Heart right ventricle (tissue), 16 donors: ENCODE results near the gene KLHDC3. TPM values are rescaled to one million over a fixed set of nuclear protein-coding genes. Genes with fewer than 3 reads are reported as not detected.
A peak's percentile ranks its signal among the peaks of the same experiment; 100 is the strongest.

Experiments
- ATAC-seq, 8 donors: fragments of 200-7000 bp; cut with Tn5 transposase; one replicate each; pipeline ENCODE4 v1.9.1; 2020; ENCODE audit warnings: mild to moderate bottlenecking in 8 of 8, moderate library complexity in 8 of 8, moderate number of reproducible peaks in 1 of 8
- DNase-seq, 2 donors: peaks; one replicate each; pipeline ENCODE4 v3.0.0-alpha.2; 2020
- H3K27ac ChIP-seq, 10 donors: fragments of 200-600 bp; sonication (generic) in 2 of 10; one replicate each; pipeline versions ENCODE4 v1.5.0 to v1.8.0; 2020 to 2022; ENCODE audit warnings: mild to moderate bottlenecking in 3 of 10
- H3K27me3 ChIP-seq, 7 donors: fragments of 200-600 bp; one replicate each; pipeline ENCODE4 v1.8.0; 2021 to 2022; ENCODE audit warnings: mild to moderate bottlenecking in 2 of 7
- H3K36me3 ChIP-seq, 9 donors: fragments of 200-600 bp; sonication (generic) in 1 of 9; one replicate each; pipeline versions ENCODE4 v1.5.0 to v1.8.0; 2020 to 2022; ENCODE audit warnings: mild to moderate bottlenecking in 2 of 9
- H3K4me1 ChIP-seq, 9 donors: fragments of 200-600 bp; sonication (generic) in 1 of 9; one replicate each; pipeline versions ENCODE4 v1.5.0 to v1.8.0; 2020 to 2022; ENCODE audit warnings: mild to moderate bottlenecking in 4 of 9
- H3K4me3 ChIP-seq, 10 donors: fragments of 200-600 bp; sonication (generic) in 2 of 10; one replicate each; pipeline versions ENCODE4 v1.5.0 to v1.8.0; 2020 to 2022; ENCODE audit warnings: mild to moderate bottlenecking in 7 of 10, moderate library complexity in 2 of 10
- H3K9me3 ChIP-seq, 11 donors: fragments of 200-600 bp in 10 of 11; sonication (generic) in 2 of 11; one replicate each; pipeline versions ENCODE4 v1.5.0 to v1.8.0; 2013 to 2022; ENCODE audit warnings: mild to moderate bottlenecking in 2 of 11, control low read depth in 1 of 11, moderate library complexity in 1 of 11
- WGBS, 2 donors: extraction: QIAGEN DNeasy Blood & Tissue Kit; methylation state at CpG; one replicate each; pipeline ENCODE4 v1.1.7; 2013; ENCODE audit warnings: inconsistent platforms in 1 of 2; 5-methylcytosine and 5-hydroxymethylcytosine counted together
- intact Hi-C, 10 donors: fragments of 100-400 bp; cut with DNase I; formaldehyde crosslinking; loops; one replicate each; pipeline versions ENCODE4 v1.11.1 to v1.14.2; 2022
- polyA plus RNA-seq, 2 donors: library from polyadenylated mRNA; stranded (reverse); fragments of 200-250 nt; gene quantifications; one replicate each; pipeline ENCODE4 v1.2.3, GENCODE V29; 2013
- total RNA-seq, 10 donors: library from RNA; stranded (reverse); fragmentation: NEBNext Ultra II Directional in 3 of 10; extraction: Animal tissue kit (Norgen Biotek cat#: 25700) in 3 of 10; gene quantifications; one replicate each; pipeline versions ENCODE4 v1.2.1 to v1.2.4, GENCODE V29; 2021 to 2023
- TF ChIP-seq, protein P1 (sequence below), 9 donors: fragments of 200-600 bp; sonication (generic) in 2 of 9; IDR thresholded peaks; one replicate each; pipeline versions ENCODE4 v1.5.0 to v1.8.0; 2021 to 2022; ENCODE audit warnings: antibody characterized with exemption in 9 of 9, mild to moderate bottlenecking in 5 of 9, moderate library complexity in 1 of 9
- donor health status: Arrhythmogenic right ventricular cardiomyopathy.
- donor health status: ischemic (EF 13 %, LVEDD 7.1; RV severe dilation, severe dysfunction).
- donor health status: healthy with polysubstance abuse.
- donor health status: DM: no; HTN: yes; CAD: no.
- donor health status: DM: no; HTN: no; CAD: no.
- donor health status: ischemic (EF 25% LVEDD 6.9; RV normal size, moderate dysfunction).
- donor health status: ischemic (EF 25% LVEDD 5.7; RV mildly dilated, moderate dysfunction).
- donor health status: healthy.
- donor health status: DM: yes; HTN: yes; CAD: no.
- donor health status: Ischemic cardiomyopathy.
- donor health status: ischemic (EF 35%, LVEDD 5.7; RV mildly dilated, moderate dysfunction).
- donor health status: nonischemic (EF 11% LVEDD 7.7; RV severe dilation, severe dysfunction).
- donor health status: DM: yes; HTN: yes; CAD: no.
- donor health status: PGD.
- donor health status: ischemic (EF 29% LVEDD 5.4; RV normal size, mild dysfunction).
- donor health status: nonischemic (EF 23%, LVEDD 6.1; RV moderate dilation, normal function).

KLHDC3 gene
- total and polyA plus RNA-seq, 12 donors = 78.2 to 165 (median 92.0) TPM

DNA sequence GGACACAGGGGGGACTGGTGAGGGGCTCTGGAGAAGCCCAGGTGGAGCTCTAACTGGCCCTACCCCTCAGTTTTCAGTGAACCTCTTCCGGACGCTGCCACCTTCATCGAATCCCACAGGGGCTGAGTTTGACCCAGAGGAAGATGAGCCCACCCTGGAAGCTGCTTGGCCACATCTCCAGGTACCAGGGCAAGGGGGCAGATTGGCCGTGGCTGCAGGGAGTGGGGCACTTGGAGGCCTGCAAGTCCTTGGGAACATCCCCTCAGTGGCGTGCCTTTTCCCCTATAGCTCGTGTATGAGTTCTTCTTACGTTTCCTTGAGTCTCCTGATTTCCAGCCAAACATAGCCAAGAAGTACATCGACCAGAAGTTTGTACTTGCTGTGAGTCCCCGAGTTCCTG lies 6.9 kb upstream of the KLHDC3 start:
- ATAC-seq = no peak
- no peak for DNase-seq
- no peak overlapping the region for H3K27ac ChIP-seq
- H3K27me3 ChIP-seq = no peaks in the 10 kb centered on the region
- peaks cover 0 to 4% (median under 1%) of the 10 kb centered on the region in 9 donors for H3K4me1 ChIP-seq
- intact Hi-C loops = loop anchor here in 5 of 10 donors (5.0 to 10.0 kb wide), 2 partner anchors 92 to 135 kb away; partner anchors contain the start of gene PTCRA (in 1 of the 5)
- peaks cover 0 to 85% (median 37%) of the 10 kb centered on the region in 9 donors for H3K36me3 ChIP-seq
- no peak overlapping the region for H3K4me3 ChIP-seq
- TF ChIP-seq, protein P1, sequence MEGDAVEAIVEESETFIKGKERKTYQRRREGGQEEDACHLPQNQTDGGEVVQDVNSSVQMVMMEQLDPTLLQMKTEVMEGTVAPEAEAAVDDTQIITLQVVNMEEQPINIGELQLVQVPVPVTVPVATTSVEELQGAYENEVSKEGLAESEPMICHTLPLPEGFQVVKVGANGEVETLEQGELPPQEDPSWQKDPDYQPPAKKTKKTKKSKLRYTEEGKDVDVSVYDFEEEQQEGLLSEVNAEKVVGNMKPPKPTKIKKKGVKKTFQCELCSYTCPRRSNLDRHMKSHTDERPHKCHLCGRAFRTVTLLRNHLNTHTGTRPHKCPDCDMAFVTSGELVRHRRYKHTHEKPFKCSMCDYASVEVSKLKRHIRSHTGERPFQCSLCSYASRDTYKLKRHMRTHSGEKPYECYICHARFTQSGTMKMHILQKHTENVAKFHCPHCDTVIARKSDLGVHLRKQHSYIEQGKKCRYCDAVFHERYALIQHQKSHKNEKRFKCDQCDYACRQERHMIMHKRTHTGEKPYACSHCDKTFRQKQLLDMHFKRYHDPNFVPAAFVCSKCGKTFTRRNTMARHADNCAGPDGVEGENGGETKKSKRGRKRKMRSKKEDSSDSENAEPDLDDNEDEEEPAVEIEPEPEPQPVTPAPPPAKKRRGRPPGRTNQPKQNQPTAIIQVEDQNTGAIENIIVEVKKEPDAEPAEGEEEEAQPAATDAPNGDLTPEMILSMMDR (IDR thresholded peaks at IDR 0.05) = no peak
- WGBS, 2 donors = 92 to 94% methylated on average over 9 of the region's 9 CpGs
- no peaks in the 10 kb centered on the region for H3K9me3 ChIP-seq

DNA sequence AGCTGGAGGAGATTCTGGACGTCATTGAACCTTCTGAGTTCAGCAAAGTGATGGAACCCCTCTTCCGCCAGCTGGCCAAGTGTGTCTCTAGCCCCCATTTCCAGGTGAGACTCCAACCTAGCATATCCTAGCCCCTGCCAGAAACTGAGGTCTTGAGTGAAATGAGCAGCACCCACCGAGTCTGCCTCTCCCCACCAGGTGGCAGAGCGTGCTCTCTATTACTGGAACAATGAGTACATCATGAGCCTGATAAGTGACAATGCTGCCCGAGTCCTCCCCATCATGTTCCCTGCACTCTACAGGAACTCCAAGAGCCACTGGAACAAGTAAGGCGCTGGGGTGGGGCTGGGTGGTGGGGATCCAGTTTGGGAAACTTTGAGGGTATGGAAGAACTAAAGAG lies 4.9 kb upstream of the KLHDC3 start:
- TF ChIP-seq, protein P1 (IDR thresholded peaks at IDR 0.05) = peak; percentile 22 to 61 (median 54)
- Histone ChIP-seq H3K27ac (no peak overlapping the region), H3K36me3 (peaks cover 0 to 79% (median 37%) of the 10 kb centered on the region in 9 donors), H3K4me3 (no peak overlapping the region), H3K9me3 (no peaks in the 10 kb centered on the region), H3K4me1 (peaks cover 2 to 18% (median 13%) of the 10 kb centered on the region in 9 donors), H3K27me3 (no peaks in the 10 kb centered on the region)
- ATAC-seq (peak in 3 of 8 donors; percentile 19 to 31 (median 22)), DNase-seq (peak; percentile 35 to 42)
- intact Hi-C loops = loop anchor here in 9 of 10 donors (1.0 to 10.0 kb wide), 4 partner anchors 94 to 134 kb away; partner anchors contain the start of gene PTCRA (in 1 of the 9)
- WGBS, 2 donors = 53 to 59% methylated on average over 6 of the region's 6 CpGs

DNA sequence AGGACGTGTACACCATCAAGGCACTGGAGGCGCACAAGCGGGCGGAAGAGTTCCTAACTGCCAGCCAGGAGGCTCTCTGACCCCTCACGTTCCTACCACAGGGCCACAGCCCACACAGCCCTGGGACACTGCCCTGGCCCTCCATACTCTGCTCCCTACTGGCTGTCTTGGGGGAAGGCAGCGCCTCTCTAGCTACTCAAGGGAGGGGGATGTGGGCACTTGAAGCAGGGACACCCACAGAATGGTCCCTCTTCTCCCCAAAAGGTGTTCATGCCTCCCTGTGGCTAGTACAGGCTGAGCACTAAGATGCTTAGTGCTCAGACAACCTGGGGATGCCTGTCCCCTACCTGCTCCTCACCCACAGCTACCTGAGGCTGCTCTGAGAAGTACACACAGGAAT lies 2.8 kb upstream of the KLHDC3 start:
- Histone ChIP-seq H3K27ac (no peak overlapping the region), H3K36me3 (peaks cover 0 to 66% (median 31%) of the 10 kb centered on the region in 9 donors), H3K4me1 (peaks cover 11 to 35% (median 31%) of the 10 kb centered on the region in 9 donors), H3K9me3 (no peaks in the 10 kb centered on the region), H3K27me3 (no peaks in the 10 kb centered on the region), H3K4me3 (no peak overlapping the region)
- intact Hi-C loops = loop anchor here in 4 of 10 donors (5.0 kb wide), 4 partner anchors 41 to 161 kb away; partner anchors contain the start of genes CUL7 (in 1 of the 4), KLC4 (in 1 of the 4), MRPL2 (in 1 of the 4) and SRF (in 1 of the 4)
- 74 to 82% methylated on average over 6 of the region's 6 CpGs for WGBS, 2 donors
- ATAC-seq (no peak), DNase-seq (no peak)
- TF ChIP-seq, protein P1 (IDR thresholded peaks at IDR 0.05) = no peak

DNA sequence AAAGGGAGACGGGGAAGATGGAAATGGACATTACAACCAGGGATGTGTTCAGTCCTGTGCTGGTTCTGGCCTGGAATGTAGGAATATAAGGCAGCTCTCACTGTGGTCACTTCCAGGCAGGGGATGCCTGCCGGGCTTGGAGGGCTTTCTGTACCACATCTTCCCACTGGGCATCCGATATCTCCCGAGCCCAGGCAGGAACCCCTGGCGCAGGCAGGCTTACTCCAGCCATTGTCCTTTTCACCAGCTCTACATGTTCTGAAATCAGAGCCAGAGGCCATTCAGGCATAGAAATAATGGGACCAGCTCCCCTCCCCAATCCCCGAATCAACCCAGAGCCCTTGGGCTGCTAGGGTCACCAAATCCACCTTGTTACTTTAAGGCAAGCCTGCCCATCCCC lies 1.7 kb upstream of the KLHDC3 start:
- Histone ChIP-seq H3K9me3 (no peaks in the 10 kb centered on the region), H3K27ac (peak overlapping the region in 4 of 10 donors; percentile 10 to 90 (median 84)), H3K27me3 (no peaks in the 10 kb centered on the region), H3K4me3 (peak overlapping the region in 1 of 10 donors; percentile 77), H3K36me3 (peaks cover 0 to 59% (median 27%) of the 10 kb centered on the region in 9 donors), H3K4me1 (peaks cover 12 to 47% (median 43%) of the 10 kb centered on the region in 9 donors)
- DNase-seq = no peak
- intact Hi-C loops = loop anchor here in 4 of 10 donors (5.0 kb wide), 4 partner anchors 40 to 160 kb away; partner anchors contain the start of genes CUL7 (in 1 of the 4), KLC4 (in 1 of the 4), MRPL2 (in 1 of the 4) and SRF (in 1 of the 4)
- WGBS, 2 donors = 76 to 84% methylated on average over 6 of the region's 6 CpGs
- no peak for ATAC-seq
- TF ChIP-seq, protein P1 (IDR thresholded peaks at IDR 0.05) = no peak
